Adipocyte (in vitro differentiated cells): ENCODE data around the gene LEFTY2.
"Not testable (repeated sequence)": the region's sequence is repeated elsewhere in the genome, so short reads cannot be mapped to it uniquely, and the experiment has no call there.

Source experiments
- DNase-seq: peaks from one replicate; pipeline ENCODE4 v3.0.0-alpha.2; 2015; ENCODE audit warnings: low read depth
- H3K27me3 ChIP-seq: replicated peaks from 2 replicates; pipeline ENCODE4 v1.7.0; 2013; ENCODE audit warnings: mild to moderate bottlenecking, low read length, moderate library complexity; ENCODE audit not compliant: control insufficient read depth, insufficient read depth
- H3K36me3 ChIP-seq: 2 replicates; pipeline ENCODE4 v1.7.0; 2013; ENCODE audit warnings: low read length, mild to moderate bottlenecking, moderate library complexity; ENCODE audit not compliant: control insufficient read depth, insufficient read depth, severe bottlenecking
- H3K4me1 ChIP-seq: 2 replicates; pipeline ENCODE4 v1.7.0; 2013; ENCODE audit warnings: mild to moderate bottlenecking, low read length, moderate library complexity; ENCODE audit not compliant: control insufficient read depth, insufficient read depth
- H3K4me3 ChIP-seq: 2 replicates; pipeline ENCODE4 v1.7.0; 2013; ENCODE audit warnings: mild to moderate bottlenecking, low read length, moderate library complexity
- H3K9ac ChIP-seq: 2 replicates; pipeline ENCODE4 v1.7.0; 2013; ENCODE audit warnings: mild to moderate bottlenecking, low read length, moderate library complexity
- H3K9me3 ChIP-seq: 2 replicates; pipeline ENCODE4 v1.7.0; 2013; ENCODE audit warnings: mild to moderate bottlenecking, low read length, moderate library complexity; ENCODE audit not compliant: control insufficient read depth

Gene LEFTY2

GRCh38 chr1:225939097-225939938 is 1.7 kb downstream of the LEFTY2 start:
- not testable (repeated sequence) for DNase-seq

GRCh38 chr1:225937048-225937968 is 3.7 kb downstream of the LEFTY2 start:
- no peak overlapping the region for H3K4me3 ChIP-seq
- no peaks in the 10 kb centered on the region for H3K36me3 ChIP-seq
- H3K4me1 ChIP-seq: peaks cover 6% of the 10 kb centered on the region
- DNase-seq: no peak
- no peaks in the 10 kb centered on the region for H3K9me3 ChIP-seq
- H3K27me3 ChIP-seq: peaks cover 7% of the 10 kb centered on the region
- no peak overlapping the region for H3K9ac ChIP-seq

More at GRCh38 chr1:225939097-225939938, 1.7 kb downstream of the LEFTY2 start:
- not testable (repeated sequence) for H3K36me3 ChIP-seq, H3K27me3 ChIP-seq, H3K4me1 ChIP-seq, H3K4me3 ChIP-seq, H3K9ac ChIP-seq, H3K9me3 ChIP-seq

GRCh38 chr1:225936523-225936922 is 4.5 kb downstream of the LEFTY2 start:
- no peak overlapping the region for H3K4me3 ChIP-seq
- peaks cover 3% of the 10 kb centered on the region for H3K4me1 ChIP-seq
- no peaks in the 10 kb centered on the region for H3K36me3 ChIP-seq
- no peaks in the 10 kb centered on the region for H3K9me3 ChIP-seq
- H3K27me3 ChIP-seq: peaks cover 7% of the 10 kb centered on the region
- no peak for DNase-seq
- H3K9ac ChIP-seq: no peak overlapping the region

- not testable (repeated sequence) for H3K9me3 ChIP-seq, H3K36me3 ChIP-seq, H3K9ac ChIP-seq, DNase-seq, H3K4me1 ChIP-seq, H3K27me3 ChIP-seq, H3K4me3 ChIP-seq
Observed at GRCh38 chr1:225936086-225936485, 4.9 kb downstream of the LEFTY2 start.

- no peaks in the 10 kb centered on the region for H3K36me3 ChIP-seq
- H3K4me3 ChIP-seq: no peak overlapping the region
- no peaks in the 10 kb centered on the region for H3K27me3 ChIP-seq
- H3K4me1 ChIP-seq: no peaks in the 10 kb centered on the region
- no peaks in the 10 kb centered on the region for H3K9me3 ChIP-seq
- no peak for DNase-seq
- no peak overlapping the region for H3K9ac ChIP-seq
Observed at GRCh38 chr1:225934711-225935110, 6.3 kb downstream of the LEFTY2 start.

- Histone ChIP-seq H3K4me1 (no peaks in the 10 kb centered on the region), H3K9ac (no peak overlapping the region), H3K27me3 (no peaks in the 10 kb centered on the region), H3K4me3 (no peak overlapping the region), H3K36me3 (no peaks in the 10 kb centered on the region), H3K9me3 (no peaks in the 10 kb centered on the region)
- DNase-seq: peak; percentile 35
Observed at GRCh38 chr1:225933072-225933471, 7.9 kb downstream of the LEFTY2 start.

GRCh38 chr1:225931270-225932136 is 9.5 kb downstream of the LEFTY2 start:
- Histone ChIP-seq H3K4me1 (no peaks in the 10 kb centered on the region), H3K36me3 (no peaks in the 10 kb centered on the region), H3K27me3 (no peaks in the 10 kb centered on the region), H3K9me3 (no peaks in the 10 kb centered on the region), H3K4me3 (no peak overlapping the region), H3K9ac (no peak overlapping the region)
- no peak for DNase-seq

- Histone ChIP-seq H3K36me3 (no peaks in the 10 kb centered on the region), H3K9me3 (no peaks in the 10 kb centered on the region), H3K4me3 (no peak overlapping the region), H3K27me3 (no peaks in the 10 kb centered on the region), H3K4me1 (no peaks in the 10 kb centered on the region), H3K9ac (no peak overlapping the region)
- no peak for DNase-seq
Observed at GRCh38 chr1:225930566-225930965, 10.5 kb downstream of the LEFTY2 start.

- not testable (repeated sequence) for H3K4me1 ChIP-seq, H3K9ac ChIP-seq, H3K36me3 ChIP-seq, H3K9me3 ChIP-seq, H3K27me3 ChIP-seq, DNase-seq, H3K4me3 ChIP-seq
Observed at GRCh38 chr1:225929462-225929861, 11.6 kb downstream of the LEFTY2 start.

GRCh38 chr1:225928186-225929175 is 12.5 kb downstream of the LEFTY2 start:
- no peak overlapping the region for H3K4me3 ChIP-seq
- no peak for DNase-seq
- H3K4me1 ChIP-seq: peaks cover 2% of the 10 kb centered on the region
- no peak overlapping the region for H3K9ac ChIP-seq
- no peaks in the 10 kb centered on the region for H3K9me3 ChIP-seq
- H3K27me3 ChIP-seq: no peaks in the 10 kb centered on the region
- no peaks in the 10 kb centered on the region for H3K36me3 ChIP-seq
